Measurements from ENCODE around the gene RNF5.
"Not testable (repeated sequence)": the region's sequence is repeated elsewhere in the genome, so short reads cannot be mapped to it uniquely, and the experiment has no call there.

The RNF5 gene

DNA sequence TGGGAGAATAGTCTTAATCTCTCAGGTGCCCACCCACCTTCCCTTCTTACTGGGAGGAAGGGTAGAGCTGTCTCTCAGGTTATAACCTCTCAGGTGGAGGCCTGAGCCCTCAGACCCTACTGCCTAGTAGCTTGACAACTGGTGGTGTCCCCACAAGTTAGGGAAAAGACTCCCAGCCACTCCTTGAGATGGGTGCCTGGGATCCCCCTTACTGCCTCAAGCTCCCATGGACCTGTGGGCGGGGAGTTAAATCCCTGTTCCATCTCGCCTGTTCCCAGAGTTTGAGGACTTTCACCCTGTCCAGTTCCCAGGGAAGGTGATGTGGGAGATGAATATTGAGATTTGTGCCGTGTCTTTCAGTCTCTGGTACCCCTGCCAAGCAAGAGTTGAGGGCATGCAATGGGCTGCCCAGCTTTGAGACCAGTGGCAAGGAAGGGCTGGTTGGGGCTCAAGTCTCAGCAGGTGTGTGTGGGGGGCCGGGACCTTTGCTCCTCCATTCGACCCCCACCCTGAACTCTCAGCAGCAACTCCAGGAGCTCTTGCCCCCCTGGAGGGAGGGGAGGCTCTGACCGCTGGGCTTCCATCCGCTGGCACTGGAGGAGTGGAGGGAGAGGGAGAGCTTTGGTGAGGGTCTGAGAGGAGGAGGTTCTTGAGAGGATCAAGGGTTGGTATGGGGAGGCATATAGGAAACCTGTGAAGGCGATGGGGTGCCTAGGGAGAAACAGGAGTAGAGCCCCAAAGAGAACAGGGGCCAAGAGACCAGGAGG is 12.9 kb downstream of the RNF5 start:
- DNase-seq: no peak

DNA sequence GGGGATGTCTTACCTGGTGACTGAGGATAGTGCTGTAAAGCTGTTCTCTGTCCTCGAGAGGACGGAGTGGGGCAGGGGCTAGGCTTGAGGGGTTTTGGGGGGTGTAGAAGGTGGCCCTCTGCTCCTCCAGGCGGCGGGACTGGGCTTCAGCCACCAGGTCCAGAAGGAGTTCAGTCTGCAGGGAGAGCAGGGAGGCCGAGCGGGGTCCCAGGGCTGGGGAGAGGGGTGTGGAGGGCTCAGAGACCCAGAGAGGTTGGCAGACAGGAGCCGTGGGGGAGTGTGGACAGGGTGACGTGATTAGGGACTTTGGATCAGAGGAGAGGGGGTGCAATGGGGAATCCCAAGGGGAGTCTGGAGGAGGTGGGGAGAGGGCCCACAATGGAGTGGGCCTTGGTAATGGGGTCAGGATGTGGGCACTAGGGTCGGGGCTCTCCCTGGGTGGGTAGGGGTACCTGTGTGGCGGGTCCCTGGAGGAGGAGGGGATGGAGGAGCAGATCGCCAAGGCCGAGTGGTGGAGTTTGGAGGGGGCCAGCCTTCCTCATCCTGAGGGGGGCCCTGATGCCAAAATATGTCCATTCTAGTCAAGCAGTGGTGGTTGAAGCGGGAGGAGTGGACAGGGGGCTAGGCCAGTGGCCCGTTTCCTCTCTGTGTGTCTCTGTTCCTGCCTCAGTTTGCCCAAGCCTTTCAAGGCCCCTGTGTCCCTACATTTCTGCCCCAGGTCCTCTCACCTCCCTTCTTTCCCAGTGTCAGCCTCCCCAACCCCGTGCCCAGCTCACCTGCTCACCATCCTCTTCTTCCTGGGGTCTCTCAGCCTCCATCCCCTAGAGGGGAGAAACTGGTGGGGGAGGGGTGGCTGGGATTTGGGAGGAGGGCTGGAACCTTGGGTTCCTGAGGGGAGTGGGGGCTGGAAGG is 13.7 kb downstream of the RNF5 start:
- peak; percentile 63 for DNase-seq

DNA sequence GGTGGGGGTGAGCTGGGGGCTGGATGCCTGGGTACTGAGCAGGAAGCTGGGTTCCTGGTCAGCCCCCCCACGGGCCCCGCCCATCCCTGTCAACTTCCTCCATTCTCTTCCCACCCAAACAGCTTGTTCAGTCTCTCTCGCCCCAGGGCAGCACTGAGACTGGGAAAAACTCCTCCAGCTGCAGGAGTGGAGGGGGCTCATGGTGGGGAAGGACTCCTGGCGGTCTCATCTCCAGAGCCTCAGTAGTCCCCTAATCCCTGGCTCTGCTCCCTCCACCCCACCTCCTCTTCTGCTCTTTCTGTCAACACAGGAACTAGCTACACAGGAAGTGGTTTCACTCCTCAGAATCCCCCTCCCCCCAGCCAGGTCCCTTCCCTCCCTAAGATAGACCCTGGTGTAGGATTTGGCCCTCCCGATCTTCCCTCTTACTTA is 14.4 kb downstream of the RNF5 start, which contains the start of gene GPSM3:
Gene GPSM3 (minus strand): TSS at position 36 of the 432 bp plus-strand sequence. CDS start 130 bp downstream, outside the sequence.
- DNase-seq: peak; percentile 66

DNA sequence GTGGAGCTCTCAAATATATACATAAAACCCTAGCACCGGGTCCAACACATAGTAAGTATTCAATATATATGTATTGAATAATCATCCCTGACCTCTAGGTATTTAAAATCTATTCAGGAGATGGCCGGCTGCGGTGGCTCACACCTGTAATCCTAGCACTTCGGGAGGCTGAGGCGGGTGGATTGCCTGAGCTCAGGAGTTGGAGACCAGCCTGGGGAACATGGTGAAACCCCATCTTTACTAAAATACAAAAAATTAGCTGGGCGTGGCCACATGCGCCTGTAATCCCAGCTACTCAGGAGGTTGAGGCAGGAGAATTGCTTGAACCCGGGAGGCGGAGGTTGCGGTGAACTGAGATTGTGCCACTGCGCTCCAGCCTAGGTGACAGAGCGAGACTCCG is 14.9 kb downstream of the RNF5 start:
- not testable (repeated sequence) for DNase-seq

DNA sequence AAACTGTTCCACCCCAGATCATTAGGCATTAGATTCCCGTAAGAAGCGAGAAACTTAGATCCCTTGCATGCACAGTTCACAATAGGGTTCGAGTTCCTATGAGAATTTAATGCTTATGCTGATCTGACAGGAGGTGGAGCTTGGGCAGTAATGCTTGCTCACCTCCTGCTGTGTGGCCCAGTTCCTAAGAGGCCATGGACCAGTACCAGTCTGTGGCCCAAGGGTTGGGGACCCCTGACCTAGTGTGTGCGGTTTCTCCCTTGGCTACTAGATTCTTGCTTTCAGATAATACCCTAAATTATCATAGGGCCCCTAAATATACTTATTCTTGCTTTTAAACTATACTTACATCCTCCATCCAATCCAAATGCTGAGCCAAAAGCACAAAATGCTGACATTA is 16.2 kb downstream of the RNF5 start:
- no peak for DNase-seq

DNA sequence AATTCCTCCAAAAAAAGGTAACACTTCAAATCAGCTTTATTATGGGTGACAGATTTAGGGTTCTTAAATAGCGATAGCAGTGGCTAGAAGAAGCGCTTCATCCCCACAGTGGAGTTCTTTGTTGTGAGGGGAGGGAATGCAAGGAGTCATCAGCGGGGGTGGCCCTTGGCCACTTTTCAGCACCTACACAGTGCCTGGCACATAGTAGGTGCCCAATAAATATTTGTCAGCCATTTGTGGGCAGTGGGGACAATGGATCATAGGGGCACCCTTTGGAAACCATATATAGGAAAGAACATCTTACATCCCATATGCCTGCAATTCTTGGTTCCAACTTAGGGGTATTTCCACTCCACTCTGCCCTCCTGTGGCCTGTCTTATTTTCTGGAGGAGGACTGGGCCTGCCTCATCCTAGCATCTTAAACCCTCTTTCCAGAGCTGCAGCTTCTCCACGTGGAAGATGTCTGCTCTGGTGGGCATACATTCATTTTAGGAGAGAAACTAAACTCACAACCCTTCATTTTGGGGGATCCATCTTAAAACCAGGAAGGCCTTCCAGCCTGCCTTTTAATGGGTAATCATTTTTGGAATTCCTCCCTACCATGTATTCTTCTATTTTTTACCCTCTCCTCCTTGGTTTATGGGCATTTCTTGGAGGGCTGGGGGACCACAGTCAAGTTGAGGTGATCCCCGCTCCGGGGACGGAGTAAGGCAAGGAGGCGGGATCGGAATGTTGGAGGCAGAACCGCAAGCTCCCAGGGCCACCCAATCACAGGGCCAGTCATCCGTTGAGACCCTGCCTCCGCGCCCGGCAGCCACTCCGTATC is 16.8 kb downstream of the RNF5 start:
- DNase-seq: peak; percentile 52

DNA sequence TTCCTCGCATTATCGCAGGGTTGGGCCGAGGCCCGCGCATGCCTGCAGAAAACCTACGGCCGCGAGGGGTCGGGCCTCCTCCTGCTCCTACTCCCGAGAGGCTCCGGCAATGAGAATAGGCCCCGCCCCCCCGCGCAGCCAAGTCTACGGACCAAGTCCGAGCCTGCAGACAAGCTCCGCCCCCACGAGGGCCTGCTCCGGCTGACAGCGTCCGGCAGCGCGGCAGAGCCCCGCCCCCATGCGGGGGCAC is 17.4 kb downstream of the RNF5 start:
- peak; percentile 100 for DNase-seq

DNA sequence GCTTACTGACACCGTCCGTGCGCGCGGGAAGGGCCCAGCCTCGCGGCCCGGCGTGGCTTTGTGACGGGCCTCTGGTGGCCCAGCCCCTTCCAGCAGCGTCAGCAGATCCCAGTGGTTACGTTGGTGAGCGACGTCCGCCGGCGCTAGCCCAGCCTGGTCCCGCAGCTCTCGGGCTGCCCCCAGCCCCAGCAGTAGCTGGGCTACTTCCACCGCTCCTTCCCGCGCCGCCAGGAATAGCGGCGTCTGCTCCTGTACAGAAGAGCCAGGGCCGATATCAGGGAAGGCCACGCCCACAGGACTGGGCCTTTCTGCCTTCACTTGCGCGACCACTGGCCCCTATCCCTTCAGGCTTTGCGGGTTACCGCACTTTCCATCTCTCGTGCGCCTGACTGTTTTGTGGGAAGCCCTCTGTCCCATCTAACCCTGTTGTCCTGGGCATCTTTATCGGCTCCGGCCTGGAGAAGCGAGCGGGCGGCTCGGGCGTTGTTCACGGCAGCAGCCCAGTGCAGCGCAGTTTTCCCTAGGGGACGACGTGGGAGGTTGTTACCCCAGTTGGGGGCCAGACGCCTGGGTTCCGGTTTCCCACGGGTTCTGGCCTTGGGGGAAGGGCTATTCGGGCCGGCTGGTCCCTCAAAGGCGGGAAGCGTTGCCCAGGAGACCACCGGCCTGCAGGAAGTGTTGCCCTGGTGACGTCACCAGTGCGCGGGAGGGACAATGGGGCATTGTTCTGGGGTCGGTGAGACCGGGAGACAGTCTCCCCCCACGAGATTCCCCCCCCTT is 17.9 kb downstream of the RNF5 start:
- peak; percentile 74 for DNase-seq

DNA sequence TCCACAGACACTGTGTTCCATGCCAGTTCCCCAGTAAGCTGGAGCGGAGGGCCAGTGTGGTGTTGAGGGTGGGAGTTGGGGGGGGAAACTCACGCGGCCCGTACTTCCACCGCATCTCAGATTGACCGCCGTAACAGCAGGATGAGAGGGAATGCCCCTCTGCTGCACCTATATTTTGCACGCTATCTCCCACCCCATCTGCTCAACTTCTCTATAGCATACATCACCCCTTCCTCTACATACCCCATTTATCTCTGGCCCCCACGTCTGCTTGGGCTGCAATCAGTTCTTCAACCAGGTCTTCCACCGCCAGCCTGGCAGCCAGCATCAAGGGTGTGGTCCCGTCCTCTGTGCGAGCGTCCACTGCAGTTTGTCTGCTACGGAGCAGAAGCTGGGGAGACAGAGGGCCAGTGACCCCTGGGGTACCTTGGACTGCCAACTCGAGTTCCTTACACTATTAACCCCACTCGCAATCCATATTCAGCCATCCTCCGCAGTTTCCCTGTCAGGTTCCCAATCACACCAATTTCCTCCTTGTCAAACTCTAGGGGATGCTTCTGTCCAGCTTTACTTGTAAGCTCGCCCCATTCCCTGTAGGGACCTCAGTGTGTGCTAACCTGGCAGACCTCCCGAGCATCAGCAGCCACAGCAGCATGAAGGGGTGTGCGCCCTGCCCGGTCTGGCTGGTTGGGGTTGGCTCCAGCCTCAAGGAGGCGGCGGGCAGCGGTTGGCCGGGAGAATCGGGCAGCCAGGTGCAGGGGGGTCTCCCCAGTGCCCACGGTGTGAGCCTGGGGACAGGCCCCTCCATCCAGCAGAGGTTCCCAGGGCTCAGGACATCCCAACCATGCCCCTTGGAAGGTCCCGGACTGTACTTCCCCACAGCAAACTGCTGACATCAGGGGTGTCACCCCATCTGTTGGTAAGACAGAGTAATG is 18.7 kb downstream of the RNF5 start:
- no peak for DNase-seq

DNA sequence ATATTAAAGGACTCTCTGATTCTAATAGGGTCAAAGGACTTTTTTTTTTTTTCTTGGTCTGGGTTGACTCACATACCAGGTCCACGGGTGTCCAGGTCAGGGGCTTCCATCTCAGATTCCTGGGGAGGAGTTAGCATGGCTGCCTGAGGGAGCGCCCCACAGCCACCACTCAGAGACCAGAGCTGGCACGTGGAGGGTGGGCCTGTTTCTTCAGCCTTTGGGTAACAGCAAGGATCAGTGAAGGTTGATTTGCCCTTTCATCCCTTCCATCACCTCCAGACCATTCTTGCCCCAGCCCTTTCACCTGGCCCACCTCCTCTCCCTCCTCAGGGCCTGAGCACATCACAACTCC is 20.1 kb downstream of the RNF5 start:
- no peak for DNase-seq

DNA sequence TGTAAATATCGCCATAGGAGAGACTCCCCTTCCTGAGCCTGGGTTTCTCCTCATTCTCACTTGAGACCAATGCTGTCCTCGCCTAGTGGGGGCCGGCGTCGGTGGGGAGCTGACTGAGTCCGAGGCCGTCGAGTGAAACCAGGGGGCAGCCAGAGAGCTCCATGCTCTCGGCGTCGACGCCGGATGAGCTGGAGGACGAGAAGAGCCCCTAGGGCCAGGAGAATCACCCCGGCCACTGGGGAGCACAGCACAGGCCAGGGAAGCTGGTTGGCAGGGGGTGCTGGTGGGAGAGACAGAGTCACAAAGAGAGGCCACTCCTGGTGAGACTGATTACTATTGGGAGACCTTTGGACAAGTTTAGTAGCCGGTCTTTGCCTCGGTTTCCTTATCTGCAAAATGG is 20.7 kb downstream of the RNF5 start:
- no peak for DNase-seq

DNA sequence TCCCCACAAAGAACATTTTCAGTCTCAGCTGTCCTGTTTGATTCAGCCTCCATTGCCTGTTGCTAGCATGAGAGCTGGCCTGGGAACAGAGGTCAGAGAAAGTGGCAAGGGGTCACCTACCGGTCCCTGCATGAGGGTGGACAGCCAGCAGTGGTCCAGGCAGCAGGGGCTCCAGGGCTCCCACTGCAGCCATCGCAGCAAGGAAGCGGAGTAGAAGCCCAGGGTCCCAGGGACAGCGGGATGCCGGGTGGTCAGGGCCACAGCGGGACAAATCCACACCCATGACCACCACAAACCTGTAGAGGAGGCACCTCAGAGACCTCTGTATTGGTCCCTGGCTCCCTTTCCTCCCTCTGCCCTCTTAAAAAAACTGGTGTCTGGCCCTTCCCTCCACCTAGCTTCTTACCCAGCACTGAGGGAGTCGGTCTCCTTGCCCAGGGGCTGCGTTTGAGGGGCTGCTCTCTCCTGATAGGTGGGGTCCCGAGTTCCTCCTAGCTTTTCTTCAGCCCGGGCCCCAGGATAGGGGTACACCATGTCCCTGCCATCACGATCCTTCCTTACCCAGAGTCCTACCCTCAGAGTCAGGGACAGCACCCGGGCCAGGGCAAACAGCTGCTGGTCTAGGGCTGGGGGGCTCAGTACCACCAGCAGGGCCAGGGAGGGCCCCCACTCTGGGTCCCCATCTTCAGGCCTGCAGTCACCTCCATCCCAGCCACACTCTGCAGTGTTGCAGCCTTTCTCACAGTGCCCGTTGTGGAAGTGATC is 22.7 kb downstream of the RNF5 start:
- no peak for DNase-seq

DNA sequence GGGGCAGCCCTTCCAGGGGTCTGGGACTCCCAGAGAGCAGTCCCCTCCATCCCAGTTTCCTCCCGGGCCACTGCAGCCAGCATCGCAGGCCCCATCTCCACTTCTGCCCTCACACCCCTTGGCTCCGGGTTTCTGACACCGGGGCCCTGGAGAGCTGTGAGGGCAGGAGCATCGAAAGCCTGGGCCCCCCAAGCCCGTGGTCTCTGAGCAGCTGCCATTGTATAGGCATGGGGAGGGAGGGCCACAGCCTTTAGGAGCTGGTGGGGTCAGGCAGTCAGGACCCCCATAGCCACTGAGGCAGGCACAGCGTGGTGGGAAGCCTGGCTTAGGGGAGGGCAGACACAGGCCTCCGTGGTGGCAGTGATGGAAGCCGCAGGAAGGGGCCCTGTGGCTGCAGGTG is 24.0 kb downstream of the RNF5 start:
- DNase-seq: no peak

DNA sequence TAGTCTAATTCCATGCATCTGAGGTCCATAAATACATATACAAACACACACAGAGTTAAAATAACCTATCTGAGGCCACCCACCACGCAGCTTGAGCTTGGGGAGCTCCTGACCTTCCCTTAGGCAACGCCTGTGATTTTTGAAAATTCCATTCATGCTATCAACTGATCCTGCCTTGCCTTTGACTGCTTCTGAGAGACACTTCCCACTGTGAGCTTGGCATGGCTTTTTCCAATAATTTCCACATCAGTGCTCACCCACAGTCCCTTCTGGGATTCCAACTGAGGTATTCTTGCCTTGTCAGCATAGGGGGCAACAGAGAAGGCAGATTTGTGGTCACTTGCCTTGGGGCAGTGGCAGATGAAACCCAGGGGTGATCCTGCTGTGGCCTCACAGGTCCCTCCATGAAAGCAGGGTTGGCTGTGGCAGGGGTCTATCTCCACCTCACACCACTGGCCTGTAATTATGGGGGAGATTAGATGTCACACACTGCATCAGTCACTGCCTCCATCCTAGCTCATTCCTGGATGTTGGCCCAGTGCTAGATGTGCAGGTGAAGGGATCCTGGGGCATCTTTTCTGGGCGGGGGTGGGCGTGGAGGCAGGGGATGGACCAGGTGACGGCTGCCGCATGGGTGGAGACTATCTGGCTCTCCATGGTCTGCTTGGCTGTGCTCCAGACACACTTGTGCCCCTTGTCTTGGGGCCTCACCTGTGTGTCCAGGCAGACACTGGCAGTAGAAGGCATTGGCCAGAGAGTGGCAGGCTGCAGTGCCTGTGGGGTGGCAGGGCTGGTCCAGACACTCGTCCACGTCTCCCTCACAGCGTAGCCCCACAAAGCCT is 25.4 kb downstream of the RNF5 start:
- no peak for DNase-seq

DNA sequence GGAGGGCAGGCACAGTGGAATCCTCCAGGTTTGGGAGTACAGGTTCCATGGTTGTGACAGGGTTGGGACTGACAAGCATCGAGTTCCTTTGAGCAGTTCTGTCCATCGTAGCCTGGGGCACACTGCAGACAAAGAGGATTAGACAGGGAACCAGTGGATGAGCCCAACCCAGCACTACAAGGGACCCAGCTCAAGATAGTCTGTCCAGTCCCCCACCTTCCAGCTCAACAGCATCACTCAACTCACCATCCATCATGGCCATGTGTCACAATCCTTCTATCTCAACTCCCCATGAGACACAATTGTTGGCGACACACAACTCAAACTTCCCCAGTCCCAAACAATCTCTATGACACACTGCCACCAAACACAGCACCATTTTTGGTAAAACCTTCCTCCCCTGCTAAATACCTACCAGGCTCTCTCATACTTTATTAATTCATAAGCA is 26.1 kb downstream of the RNF5 start:
- no peak for DNase-seq

DNA sequence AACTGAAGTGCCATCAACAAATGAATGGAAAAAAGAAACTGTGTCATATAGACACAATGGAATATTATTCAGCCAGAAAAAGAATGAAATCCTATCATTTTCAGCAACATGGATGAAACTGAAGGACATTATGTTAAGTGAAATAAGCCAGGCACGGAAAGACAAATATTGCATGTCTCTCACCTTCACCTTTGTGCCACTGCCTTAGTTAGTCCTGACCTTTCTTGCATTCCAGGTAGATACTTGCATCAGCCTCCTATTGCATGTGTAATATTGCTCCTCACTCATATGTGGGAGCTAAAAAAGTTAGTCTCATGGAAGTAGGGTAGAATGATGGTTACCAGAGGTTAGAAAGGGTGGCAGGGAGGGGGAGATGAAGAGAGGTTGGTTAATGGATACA is 30.8 kb downstream of the RNF5 start:
- no peak for DNase-seq

DNA sequence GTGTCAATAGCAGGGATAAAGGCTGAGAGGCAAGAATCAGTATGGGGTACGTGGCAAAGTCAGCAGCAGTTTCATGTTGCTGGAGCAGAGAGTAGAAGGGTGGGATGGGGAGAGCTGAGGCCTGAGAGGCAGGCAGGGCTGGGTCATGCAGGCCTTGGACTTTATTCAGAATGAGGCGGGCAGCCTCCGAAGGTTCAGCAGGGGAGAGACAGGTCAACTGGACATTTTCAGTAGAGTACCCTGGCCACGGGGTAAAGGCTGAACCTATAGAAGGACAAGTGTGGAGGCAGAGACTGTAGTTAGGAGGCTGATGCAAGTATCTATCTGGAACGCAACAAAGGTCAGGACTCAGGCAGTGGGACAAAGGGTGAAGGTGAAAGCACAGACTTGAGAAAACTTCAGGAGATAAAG is 32.0 kb downstream of the RNF5 start:
- no peak for DNase-seq

DNA sequence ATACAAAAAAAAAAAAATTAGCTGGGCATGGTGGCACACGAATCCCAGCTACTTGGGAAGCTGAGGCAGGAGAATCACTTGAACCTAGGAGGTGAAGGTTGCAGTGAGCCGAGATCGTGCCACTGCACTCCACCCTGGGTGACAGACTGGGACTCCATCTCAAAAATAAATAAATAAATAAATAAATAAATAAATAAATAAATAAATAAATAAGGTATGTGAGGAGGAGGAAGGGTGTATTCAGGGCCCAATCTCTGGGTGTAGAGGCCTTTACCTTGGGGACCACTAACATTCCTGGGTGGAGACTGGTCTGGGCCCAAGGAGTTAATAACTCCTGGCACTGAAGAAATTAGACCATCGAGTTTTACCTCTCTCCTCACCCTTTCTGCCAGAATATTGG is 33.2 kb downstream of the RNF5 start:
- DNase-seq: not testable (repeated sequence)

DNA sequence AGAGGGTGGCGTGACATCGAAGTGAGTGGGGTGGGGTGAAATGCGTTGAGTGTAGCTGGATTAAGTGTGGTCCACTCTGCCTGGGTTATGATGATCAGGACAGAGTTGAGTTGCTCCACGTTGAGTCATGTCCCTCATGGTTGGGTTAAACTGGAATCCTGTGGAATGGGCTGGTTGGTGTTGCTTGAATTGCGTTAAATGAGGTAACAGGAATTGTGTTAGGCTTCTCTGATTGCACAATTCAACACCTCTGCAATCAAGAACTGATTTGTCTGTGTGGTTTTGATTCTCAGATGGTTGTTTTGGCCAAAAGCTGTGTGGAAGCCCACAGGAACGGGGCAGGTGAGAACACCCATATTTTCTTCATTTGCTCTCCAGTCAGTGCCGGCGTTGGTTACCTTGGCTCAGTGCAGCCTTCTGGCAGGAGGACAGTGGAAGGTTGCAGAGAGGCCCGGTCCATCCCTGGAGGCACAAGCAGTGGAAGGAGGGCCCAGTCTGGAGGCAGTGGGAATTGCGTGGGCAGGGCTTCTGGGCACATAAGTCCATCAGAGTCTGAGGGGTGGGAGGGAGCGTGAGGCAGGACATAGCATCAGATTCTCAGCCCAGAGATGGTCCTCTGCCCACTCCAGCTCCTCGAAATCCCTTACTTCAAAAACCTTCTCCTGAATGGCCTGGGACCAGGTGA is 34.0 kb downstream of the RNF5 start:
- no peak for DNase-seq

All from CD4-positive, alpha-beta T cell treated with Interleukin-12 subunit alpha and Interleukin-12 subunit beta, for 1 hour (primary cell).